ENCODE results near the gene OLR1.

Gene OLR1

DNA sequence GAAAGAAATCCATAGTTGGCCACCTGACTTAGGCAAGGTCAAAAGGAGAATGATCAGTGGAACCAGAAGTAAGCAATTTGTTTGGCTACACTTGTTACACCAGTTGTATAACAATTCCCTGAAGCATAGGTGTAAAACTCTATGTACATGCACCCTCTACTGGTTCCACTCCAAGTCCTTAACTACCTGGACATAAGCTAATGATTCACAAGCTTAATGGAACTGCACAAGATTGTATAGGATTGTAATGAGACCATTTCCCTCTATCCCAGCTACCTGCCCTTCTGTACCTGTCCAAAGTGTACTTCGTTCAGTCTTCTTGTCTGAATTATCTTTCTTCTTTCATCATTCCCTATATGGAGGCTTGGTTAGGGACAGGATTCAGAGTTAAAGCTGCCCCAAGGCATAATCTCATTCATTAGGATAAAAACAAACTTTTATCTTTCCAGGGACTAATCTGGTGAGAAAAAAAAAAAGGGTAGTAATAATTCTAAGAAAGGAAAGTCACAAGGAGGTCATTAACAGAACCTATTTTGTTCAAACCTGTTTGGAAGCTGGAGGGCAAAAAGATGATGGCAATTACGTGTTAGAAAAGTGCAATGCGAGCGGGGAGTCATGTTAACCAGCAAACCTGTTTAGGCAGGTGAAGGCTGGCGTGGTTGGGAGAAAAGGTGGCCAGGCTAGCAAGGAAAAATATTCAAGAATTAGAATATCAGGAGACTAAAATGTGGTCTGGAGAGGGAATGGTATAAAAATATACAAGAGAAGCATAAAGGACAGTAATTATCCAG, 4.1 kb upstream of the OLR1 start:
- H3K4me3 ChIP-seq (ENCODE audit: control insufficient read depth, low read depth, low read length): no peak overlapping the region
- TF ChIP-seq, protein P1, sequence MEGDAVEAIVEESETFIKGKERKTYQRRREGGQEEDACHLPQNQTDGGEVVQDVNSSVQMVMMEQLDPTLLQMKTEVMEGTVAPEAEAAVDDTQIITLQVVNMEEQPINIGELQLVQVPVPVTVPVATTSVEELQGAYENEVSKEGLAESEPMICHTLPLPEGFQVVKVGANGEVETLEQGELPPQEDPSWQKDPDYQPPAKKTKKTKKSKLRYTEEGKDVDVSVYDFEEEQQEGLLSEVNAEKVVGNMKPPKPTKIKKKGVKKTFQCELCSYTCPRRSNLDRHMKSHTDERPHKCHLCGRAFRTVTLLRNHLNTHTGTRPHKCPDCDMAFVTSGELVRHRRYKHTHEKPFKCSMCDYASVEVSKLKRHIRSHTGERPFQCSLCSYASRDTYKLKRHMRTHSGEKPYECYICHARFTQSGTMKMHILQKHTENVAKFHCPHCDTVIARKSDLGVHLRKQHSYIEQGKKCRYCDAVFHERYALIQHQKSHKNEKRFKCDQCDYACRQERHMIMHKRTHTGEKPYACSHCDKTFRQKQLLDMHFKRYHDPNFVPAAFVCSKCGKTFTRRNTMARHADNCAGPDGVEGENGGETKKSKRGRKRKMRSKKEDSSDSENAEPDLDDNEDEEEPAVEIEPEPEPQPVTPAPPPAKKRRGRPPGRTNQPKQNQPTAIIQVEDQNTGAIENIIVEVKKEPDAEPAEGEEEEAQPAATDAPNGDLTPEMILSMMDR (IDR thresholded peaks at IDR 0.05; ENCODE audit: control insufficient read depth, insufficient read depth, low read depth, low read length, missing control alignments): no peak
- no peak for DNase-seq (ENCODE audit: low read depth)

DNA sequence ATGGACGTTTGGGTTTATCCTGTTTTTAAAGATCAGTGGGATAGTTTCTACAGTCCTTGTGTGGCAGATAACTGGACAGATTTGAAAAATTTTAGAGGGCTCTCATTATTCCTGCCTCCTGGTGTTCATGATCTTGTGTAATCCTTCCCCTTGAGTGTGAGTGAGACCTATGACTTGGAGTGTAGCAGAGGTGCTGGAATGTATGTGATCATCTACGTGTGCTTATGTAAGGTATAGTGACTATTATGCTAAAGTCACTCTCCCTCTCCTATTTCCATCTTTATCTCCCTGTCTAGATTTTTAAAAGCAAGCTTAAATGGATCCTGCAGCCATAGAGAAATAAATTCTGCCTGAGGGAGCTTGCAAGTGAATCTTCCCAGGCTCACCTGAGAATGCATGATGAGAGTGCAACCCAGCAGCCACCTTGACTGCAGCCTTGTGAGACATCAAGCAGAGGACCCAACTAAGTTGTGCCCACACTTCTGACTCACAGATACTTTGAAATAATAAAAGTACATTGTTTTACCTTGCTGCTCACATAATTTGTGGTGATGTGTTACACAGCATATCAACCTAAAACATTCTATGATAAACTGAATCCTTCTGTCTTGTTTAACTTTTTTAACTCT, 3.2 kb upstream of the OLR1 start:
- DNase-seq (ENCODE audit: low read depth): no peak
- TF ChIP-seq, protein P1 (IDR thresholded peaks at IDR 0.05; ENCODE audit: control insufficient read depth, insufficient read depth, low read depth, low read length, missing control alignments): no peak
- no peak overlapping the region for H3K4me3 ChIP-seq (ENCODE audit: control insufficient read depth, low read depth, low read length)

DNA sequence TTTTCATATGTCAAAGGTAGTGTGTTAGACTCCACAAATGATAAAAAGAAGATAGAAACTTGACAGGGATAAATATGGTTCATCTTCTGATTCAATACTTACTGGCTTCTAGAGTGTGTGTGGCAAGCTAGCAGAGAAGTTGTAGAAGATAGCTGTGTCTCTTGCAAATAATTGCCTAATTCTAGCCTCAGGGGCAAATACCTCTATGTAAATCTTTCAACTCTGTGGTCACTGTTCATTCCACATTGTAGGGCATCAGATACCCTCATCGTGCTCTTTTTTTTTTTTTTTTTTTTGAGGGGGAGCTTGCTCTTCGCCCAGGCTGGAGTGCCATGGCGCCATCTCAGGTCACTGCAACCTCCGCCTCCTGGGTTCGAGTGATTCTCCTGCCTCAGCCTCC, 1.7 kb downstream of the OLR1 start:
- no peak overlapping the region for H3K4me3 ChIP-seq (ENCODE audit: control insufficient read depth, low read depth, low read length)
- TF ChIP-seq, protein P1 (IDR thresholded peaks at IDR 0.05; ENCODE audit: control insufficient read depth, insufficient read depth, low read depth, low read length, missing control alignments): no peak
- no peak for DNase-seq (ENCODE audit: low read depth)

DNA sequence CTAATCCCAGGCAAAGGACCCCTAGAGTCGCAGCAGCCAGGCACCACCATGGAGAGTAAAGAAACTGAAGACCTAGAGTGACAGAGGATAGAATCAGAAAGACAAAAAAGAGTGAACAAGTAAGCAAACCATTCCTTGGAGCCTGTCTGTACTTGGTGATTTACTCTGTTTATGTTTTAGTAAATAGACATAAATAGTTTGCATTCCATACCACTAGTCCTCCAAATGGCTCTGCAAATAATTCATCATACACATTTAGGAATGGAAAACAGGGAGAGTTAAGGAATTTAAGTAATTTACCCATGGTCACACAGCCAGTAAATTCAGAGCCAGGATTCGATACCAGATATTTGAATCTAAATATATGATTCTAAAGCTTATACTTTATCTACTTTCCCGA, 2.8 kb downstream of the OLR1 start:
- TF ChIP-seq, protein P1 (IDR thresholded peaks at IDR 0.05; ENCODE audit: control insufficient read depth, insufficient read depth, low read depth, low read length, missing control alignments): no peak
- H3K4me3 ChIP-seq (ENCODE audit: control insufficient read depth, low read depth, low read length): no peak overlapping the region

DNA sequence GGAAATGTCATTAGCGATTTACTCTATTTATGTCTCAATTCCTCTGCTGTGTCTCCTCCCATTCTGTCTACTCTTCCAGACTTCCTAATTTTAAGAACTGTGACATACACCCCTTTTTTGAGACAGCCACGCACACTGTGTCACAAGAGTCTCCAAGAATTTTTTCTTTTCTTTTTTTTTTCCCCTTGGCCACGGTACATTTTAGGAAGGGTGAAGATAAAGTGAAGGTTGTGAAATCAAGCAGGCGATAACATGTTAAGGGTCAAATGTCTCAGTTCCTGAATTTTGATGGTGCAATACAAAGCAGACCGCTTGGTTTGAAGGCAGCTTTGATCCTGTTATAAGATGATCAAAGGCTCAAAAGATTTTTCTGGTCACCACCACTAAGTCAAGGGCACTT, 4.3 kb downstream of the OLR1 start:
- no peak overlapping the region for H3K4me3 ChIP-seq (ENCODE audit: control insufficient read depth, low read depth, low read length)
- TF ChIP-seq, protein P1 (IDR thresholded peaks at IDR 0.05; ENCODE audit: control insufficient read depth, insufficient read depth, low read depth, low read length, missing control alignments): no peak
- DNase-seq (ENCODE audit: low read depth): no peak

More for the DNA sequence above, 2.8 kb downstream of the OLR1 start:
- no peak for DNase-seq (ENCODE audit: low read depth)

DNA sequence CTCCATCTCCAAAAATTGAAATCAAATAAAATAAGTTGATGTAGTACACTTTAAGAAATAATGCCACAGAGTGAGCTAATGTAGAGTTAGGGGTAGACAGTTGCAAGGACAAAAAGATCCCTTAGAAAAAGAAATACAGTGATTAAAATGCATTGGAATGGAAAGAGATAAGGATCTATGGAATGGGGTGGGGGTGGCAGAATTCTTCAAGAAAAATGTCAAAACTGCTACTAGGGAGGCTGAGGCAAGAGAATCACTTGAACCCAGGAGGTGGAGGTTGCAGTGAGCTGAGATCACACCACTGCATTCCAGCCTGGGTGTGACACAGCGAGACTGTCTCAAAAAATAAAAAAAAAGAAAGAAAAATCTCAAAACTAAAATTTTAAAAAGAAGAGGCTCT, 6.5 kb downstream of the OLR1 start:
- no peak overlapping the region for H3K4me3 ChIP-seq (ENCODE audit: control insufficient read depth, low read depth, low read length)
- no peak for DNase-seq (ENCODE audit: low read depth)
- TF ChIP-seq, protein P1 (IDR thresholded peaks at IDR 0.05; ENCODE audit: control insufficient read depth, insufficient read depth, low read depth, low read length, missing control alignments): no peak

Measured in AG09309 (cell line).